Measurements from ENCODE around the gene VSIG10L. TPM values are rescaled to one million over a fixed set of nuclear protein-coding genes. Genes with fewer than 3 reads are reported as not detected.
A peak's percentile ranks its signal among the peaks of the same experiment; 100 is the strongest.

VSIG10L gene
- 35.1 and 42.6 TPM in 2 replicates for total RNA-seq (2014; rRNA removed; shearing (Covaris generic))

GRCh38 chr19:51341976-51342580 lies at the start of gene VSIG10L:
Gene VSIG10L, minus strand, starts transcription at chr19:51342139. Its CDS starts 15 bp downstream, at chr19:51342124.
- peak; percentile 87 for DNase-seq (ENCODE audit: low spot score)

GRCh38 chr19:51391073-51391611 lies 49.2 kb upstream of the VSIG10L start:
- no peak for DNase-seq (ENCODE audit: low spot score)

GRCh38 chr19:51389143-51389542 lies 47.2 kb upstream of the VSIG10L start:
- DNase-seq (ENCODE audit: low spot score) = no peak

- no peak for DNase-seq (ENCODE audit: low spot score)
Measured at GRCh38 chr19:51387924-51388389, 46.0 kb upstream of the VSIG10L start, which contains the start of gene LIM2. Gene LIM2, minus strand, starts transcription at chr19:51387974. Its CDS starts 531 bp downstream, at chr19:51387443.

GRCh38 chr19:51386882-51387520 lies 45.1 kb upstream of the VSIG10L start:
- DNase-seq (ENCODE audit: low spot score) = no peak

GRCh38 chr19:51382004-51382403 lies 40.1 kb upstream of the VSIG10L start:
- no peak for DNase-seq (ENCODE audit: low spot score)

- no peak for DNase-seq (ENCODE audit: low spot score)
Measured at GRCh38 chr19:51380379-51380778, 38.4 kb upstream of the VSIG10L start.

GRCh38 chr19:51377422-51377821 lies 35.5 kb upstream of the VSIG10L start:
- DNase-seq (ENCODE audit: low spot score) = no peak

- no peak for DNase-seq (ENCODE audit: low spot score)
Measured at GRCh38 chr19:51375504-51376221, 33.7 kb upstream of the VSIG10L start.

GRCh38 chr19:51372649-51373504 lies 30.9 kb upstream of the VSIG10L start, which contains the start of gene NKG7:
Gene NKG7, minus strand, starts transcription at chr19:51372654. Its CDS starts 119 bp downstream, at chr19:51372535.
- no peak for DNase-seq (ENCODE audit: low spot score)

- DNase-seq (ENCODE audit: low spot score) = no peak
Measured at GRCh38 chr19:51372021-51372648, 30.2 kb upstream of the VSIG10L start.

- DNase-seq (ENCODE audit: low spot score) = no peak
Measured at GRCh38 chr19:51371186-51371690, 29.3 kb upstream of the VSIG10L start.

- DNase-seq (ENCODE audit: low spot score) = no peak
Measured at GRCh38 chr19:51370230-51370629, 28.3 kb upstream of the VSIG10L start.

GRCh38 chr19:51368366-51369282 lies 26.7 kb upstream of the VSIG10L start, which contains the start of gene CLDND2:
Gene CLDND2, minus strand, starts transcription at chr19:51369003. Its CDS starts 426 bp downstream, at chr19:51368577.
- DNase-seq (ENCODE audit: low spot score) = no peak

GRCh38 chr19:51367565-51368365 lies 25.8 kb upstream of the VSIG10L start:
- DNase-seq (ENCODE audit: low spot score) = peak; percentile 100

- DNase-seq (ENCODE audit: low spot score) = no peak
Measured at GRCh38 chr19:51367255-51367564, 25.3 kb upstream of the VSIG10L start.

GRCh38 chr19:51366389-51367254 lies 24.7 kb upstream of the VSIG10L start:
- DNase-seq (ENCODE audit: low spot score) = peak; percentile 100

Data from HT-29 (cell line).